Kidney (tissue), 14 donors: ENCODE data around the gene CAV1. TPM values are rescaled to one million over a fixed set of nuclear protein-coding genes. Genes with fewer than 3 reads are reported as not detected.
"Not testable (repeated sequence)": the region's sequence is repeated elsewhere in the genome, so short reads cannot be mapped to it uniquely, and the experiment has no call there.

ENCODE experiments used
- DNase-seq, 5 donors: peaks; one replicate each; pipeline ENCODE4 v3.0.0-alpha.2; 2013 to 2020
- FAIRE-seq: peaks from 2 replicates; lab custom pipeline; 2012; peaks lifted over from hg19 to GRCh38; lab: Jason Lieb, UNC
- H3K27ac ChIP-seq, 2 donors: one replicate each; pipeline ENCODE4 v1.7.0; 2013; ENCODE audit warnings: low read depth in 2 of 2, low read length in 2 of 2, inconsistent platforms in 1 of 2
- H3K27me3 ChIP-seq: one replicate; pipeline ENCODE4 v1.7.1; 2013; ENCODE audit warnings: low read length, inconsistent platforms; ENCODE audit not compliant: control insufficient read depth, insufficient read depth
- H3K36me3 ChIP-seq, 3 donors: one replicate each; pipeline versions ENCODE4 v1.7.0 to v1.7.1; 2013; ENCODE audit warnings: low read length in 3 of 3, control low read depth in 1 of 3, inconsistent platforms in 1 of 3; ENCODE audit not compliant: insufficient read depth in 3 of 3, control insufficient read depth in 2 of 3
- H3K4me1 ChIP-seq, 3 donors: one replicate each; pipeline versions ENCODE4 v1.7.0 to v1.7.1; 2013; ENCODE audit warnings: low read length in 3 of 3, inconsistent platforms in 1 of 3, low read depth in 1 of 3; ENCODE audit not compliant: control insufficient read depth in 2 of 3, insufficient read depth in 2 of 3
- H3K4me3 ChIP-seq, 3 donors: one replicate each; pipeline versions ENCODE4 v1.7.0 to v1.8.1; 2013; ENCODE audit warnings: low read length in 3 of 3, control low read depth in 1 of 3, inconsistent platforms in 1 of 3
- H3K9ac ChIP-seq, 3 donors: one replicate each; pipeline versions ENCODE4 v1.7.0 to v1.7.1; 2013; ENCODE audit warnings: low read length in 3 of 3, control low read depth in 1 of 3, inconsistent platforms in 1 of 3
- H3K9me3 ChIP-seq, 3 donors: one replicate each; pipeline versions ENCODE4 v1.7.0 to v1.7.1; 2013; ENCODE audit warnings: low read length in 3 of 3, control low read depth in 1 of 3, inconsistent platforms in 1 of 3; ENCODE audit not compliant: control insufficient read depth in 2 of 3, insufficient read depth in 1 of 3
- intact Hi-C: fragments of 100-400 bp; cut with DNase I; formaldehyde crosslinking; loops from one replicate; pipeline ENCODE4 v1.11.1; 2022
- polyA plus RNA-seq: library from polyadenylated mRNA; stranded (reverse); fragments of 350-450 nt; fragmentation: Illumina TruSeq; extraction: RNeasy Lipid Tissue Mini Kit (QIAGEN cat#74804); gene quantifications from one replicate; pipeline ENCODE4 v1.2.3, GENCODE V29; 2014; ENCODE audit warnings: low read depth, low replicate concordance; ENCODE audit not compliant: insufficient read depth
- total RNA-seq: library from RNA; stranded (reverse); fragmentation: NEBNext Ultra II Directional; extraction: Animal tissue kit (Norgen Biotek cat#: 25700); gene quantifications from one replicate; pipeline ENCODE4 v1.2.1, GENCODE V29; 2021
- TF ChIP-seq, protein P1 (sequence below): IDR thresholded peaks from 3 replicates; pipeline ENCODE4 v1.5.1; 2012; ENCODE audit warnings: mild to moderate bottlenecking, moderate library complexity, borderline replicate concordance; ENCODE audit not compliant: insufficient read depth; ENCODE audit errors: extremely low read depth
- donor health status: control.
- donor health status: control.
- donor health status: control.
- donor health status: control.
- donor health status: control.
- donor health status: DM: yes; HTN: yes; CAD: no.
- donor health status: Normal renal cell carcinoma (clear cell type).

CAV1 gene
- total and polyA plus RNA-seq, 2 donors from 2014 or later, result 15.7 to 67.2 TPM

DNA sequence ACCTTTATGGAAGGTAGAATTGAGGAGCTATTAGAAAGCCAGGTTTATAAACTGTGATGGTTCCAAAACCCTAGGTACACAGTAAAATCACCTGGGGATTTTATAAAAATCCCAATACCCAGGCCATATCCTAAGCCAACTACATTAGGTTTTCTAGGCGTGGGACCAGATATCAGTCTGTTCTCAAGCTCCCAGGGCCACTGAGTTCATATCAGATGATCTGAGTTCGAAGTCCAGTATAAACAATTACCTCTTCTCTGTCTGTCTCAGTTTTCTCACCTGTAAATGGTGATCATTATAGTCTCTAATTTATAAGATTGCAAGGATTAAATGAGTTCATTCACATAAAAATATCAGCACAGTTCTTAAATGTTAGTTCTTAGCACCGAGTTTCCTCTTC, 60.6 kb downstream of the CAV1 start:
- Histone ChIP-seq H3K9ac (no peak overlapping the region), H3K27me3 (no peaks in the 10 kb centered on the region), H3K9me3 (no peaks in the 10 kb centered on the region), H3K4me1 (peaks cover 0 to 3% (median 0%) of the 10 kb centered on the region in 3 donors), H3K4me3 (no peak overlapping the region), H3K36me3 (no peaks in the 10 kb centered on the region), H3K27ac (no peak overlapping the region)
- intact Hi-C loops, result loop anchor here (5.0 kb wide), 1 partner anchor 328 kb away; no protein-coding TSS in a partner anchor
- FAIRE-seq (no peak), DNase-seq (no peak)
- TF ChIP-seq, protein P1, sequence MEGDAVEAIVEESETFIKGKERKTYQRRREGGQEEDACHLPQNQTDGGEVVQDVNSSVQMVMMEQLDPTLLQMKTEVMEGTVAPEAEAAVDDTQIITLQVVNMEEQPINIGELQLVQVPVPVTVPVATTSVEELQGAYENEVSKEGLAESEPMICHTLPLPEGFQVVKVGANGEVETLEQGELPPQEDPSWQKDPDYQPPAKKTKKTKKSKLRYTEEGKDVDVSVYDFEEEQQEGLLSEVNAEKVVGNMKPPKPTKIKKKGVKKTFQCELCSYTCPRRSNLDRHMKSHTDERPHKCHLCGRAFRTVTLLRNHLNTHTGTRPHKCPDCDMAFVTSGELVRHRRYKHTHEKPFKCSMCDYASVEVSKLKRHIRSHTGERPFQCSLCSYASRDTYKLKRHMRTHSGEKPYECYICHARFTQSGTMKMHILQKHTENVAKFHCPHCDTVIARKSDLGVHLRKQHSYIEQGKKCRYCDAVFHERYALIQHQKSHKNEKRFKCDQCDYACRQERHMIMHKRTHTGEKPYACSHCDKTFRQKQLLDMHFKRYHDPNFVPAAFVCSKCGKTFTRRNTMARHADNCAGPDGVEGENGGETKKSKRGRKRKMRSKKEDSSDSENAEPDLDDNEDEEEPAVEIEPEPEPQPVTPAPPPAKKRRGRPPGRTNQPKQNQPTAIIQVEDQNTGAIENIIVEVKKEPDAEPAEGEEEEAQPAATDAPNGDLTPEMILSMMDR, result no peak

- no peak for DNase-seq
- intact Hi-C loops, result loop anchor here (5.0 kb wide), 1 partner anchor 329 kb away; no protein-coding TSS in a partner anchor
- Histone ChIP-seq H3K27ac (no peak overlapping the region), H3K36me3 (no peaks in the 10 kb centered on the region), H3K4me3 (no peak overlapping the region), H3K4me1 (peaks cover 0 to 3% (median 0%) of the 10 kb centered on the region in 3 donors), H3K9ac (no peak overlapping the region), H3K9me3 (no peaks in the 10 kb centered on the region), H3K27me3 (no peaks in the 10 kb centered on the region)
- TF ChIP-seq, protein P1, result no peak
- FAIRE-seq, result no peak
These were observed 61.1 kb downstream of the CAV1 start for GRCh38 chr7:116585967-116586366.

DNA sequence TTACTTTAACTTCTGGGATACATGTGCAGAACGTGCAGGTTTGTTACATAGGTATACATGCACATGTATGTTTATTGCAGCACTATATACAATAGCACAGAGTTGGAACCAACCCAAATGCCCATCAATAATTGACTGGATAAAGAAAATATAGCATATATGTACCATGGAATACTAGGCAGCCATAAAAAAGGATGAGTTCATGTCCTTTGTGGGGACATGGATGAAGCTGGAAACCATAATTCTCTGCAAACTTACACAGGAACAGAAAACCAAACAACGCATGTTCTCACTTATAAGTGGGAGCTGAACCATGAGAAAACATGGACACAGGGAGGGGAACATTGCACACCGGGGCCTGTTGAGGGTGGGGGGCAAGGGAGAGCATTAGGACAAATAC, 62.4 kb downstream of the CAV1 start:
- intact Hi-C loops, result loop anchor here (5.0 kb wide), 1 partner anchor 330 kb away; no protein-coding TSS in a partner anchor
- FAIRE-seq, H3K27me3 ChIP-seq, H3K9ac ChIP-seq, DNase-seq, H3K4me1 ChIP-seq, H3K36me3 ChIP-seq, H3K27ac ChIP-seq, H3K9me3 ChIP-seq, H3K4me3 ChIP-seq: not testable (repeated sequence)

GRCh38 chr7:116588225-116588624, 63.4 kb downstream of the CAV1 start:
- TF ChIP-seq, protein P1, result no peak
- Histone ChIP-seq H3K4me3 (no peak overlapping the region), H3K27me3 (no peaks in the 10 kb centered on the region), H3K9me3 (no peaks in the 10 kb centered on the region), H3K4me1 (peaks cover 0 to 5% (median 2%) of the 10 kb centered on the region in 3 donors), H3K36me3 (no peaks in the 10 kb centered on the region), H3K27ac (no peak overlapping the region), H3K9ac (no peak overlapping the region)
- FAIRE-seq, result no peak
- intact Hi-C loops, result loop anchor here (5.0 kb wide), 1 partner anchor 331 kb away; no protein-coding TSS in a partner anchor
- peak in 1 of 5 donors; percentile 9 for DNase-seq
